ENCODE results near the gene SLC25A33.
A peak's percentile ranks its signal among the peaks of the same experiment; 100 is the strongest.

SLC25A33 gene

DNA sequence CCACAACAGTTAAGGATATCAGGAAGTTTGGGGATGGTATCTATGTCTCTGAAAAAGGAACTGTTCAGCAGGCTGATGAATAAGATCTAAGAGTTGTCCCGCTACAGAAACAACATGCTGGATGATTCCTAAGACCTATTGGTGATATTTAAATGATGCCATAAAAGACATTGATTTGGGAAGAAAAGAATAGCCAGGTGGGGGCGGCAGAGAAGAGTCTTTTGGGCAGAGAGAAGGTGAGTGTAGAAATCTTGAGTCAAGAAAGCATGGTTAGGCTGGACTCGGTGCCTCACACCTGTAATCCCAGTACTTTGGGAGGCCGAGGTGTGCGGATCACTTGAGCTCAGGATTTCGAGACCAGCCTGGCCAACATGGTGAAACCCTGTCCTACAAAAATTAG is 37.6 kb downstream of the SLC25A33 start:
- Mint-ChIP-seq H3K36me3 (ENCODE audit: insufficient read depth) (peaks cover 12% of the 10 kb centered on the region), H3K4me1 (no peaks in the 10 kb centered on the region), H3K4me3 (no peak overlapping the region), H3K27me3 (no peaks in the 10 kb centered on the region), H3K9me3 (no peaks in the 10 kb centered on the region), H3K27ac (ENCODE audit: low read depth) (no peak overlapping the region)
- DNase-seq (ENCODE audit: low spot score in 2 of 2): no peak
- no peak for ATAC-seq (replicated peaks; ENCODE audit: extremely low read depth, poor library complexity, severe bottlenecking)

DNA sequence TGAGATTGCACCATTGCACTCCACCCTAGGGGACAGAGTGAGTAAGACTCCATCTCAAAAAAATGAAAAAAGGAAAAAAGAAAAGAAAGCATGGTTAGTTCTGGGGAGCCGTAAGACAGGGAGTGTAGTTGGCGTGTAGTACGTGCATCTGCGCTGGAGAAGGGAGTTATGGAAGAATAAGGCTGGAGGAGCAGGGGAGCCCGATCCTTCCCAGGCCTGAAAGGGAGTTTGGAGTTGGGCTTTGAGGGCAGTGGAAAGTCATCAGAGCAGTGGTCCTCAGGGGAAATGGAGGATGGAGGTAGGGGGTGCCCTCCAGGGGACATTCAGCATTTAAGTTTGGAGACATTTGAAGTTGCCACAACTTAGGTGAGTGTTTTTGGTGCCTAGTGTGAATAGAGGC is 38.2 kb downstream of the SLC25A33 start:
- no peak overlapping the region for H3K4me3 Mint-ChIP-seq
- no peak for DNase-seq (ENCODE audit: low spot score in 2 of 2)
- no peak for ATAC-seq (replicated peaks; ENCODE audit: extremely low read depth, poor library complexity, severe bottlenecking)
- H3K27ac Mint-ChIP-seq (ENCODE audit: low read depth): no peak overlapping the region
- H3K27me3 Mint-ChIP-seq: no peaks in the 10 kb centered on the region
- H3K9me3 Mint-ChIP-seq: no peaks in the 10 kb centered on the region
- H3K4me1 Mint-ChIP-seq: no peaks in the 10 kb centered on the region
- peaks cover 13% of the 10 kb centered on the region for H3K36me3 Mint-ChIP-seq (ENCODE audit: insufficient read depth)

DNA sequence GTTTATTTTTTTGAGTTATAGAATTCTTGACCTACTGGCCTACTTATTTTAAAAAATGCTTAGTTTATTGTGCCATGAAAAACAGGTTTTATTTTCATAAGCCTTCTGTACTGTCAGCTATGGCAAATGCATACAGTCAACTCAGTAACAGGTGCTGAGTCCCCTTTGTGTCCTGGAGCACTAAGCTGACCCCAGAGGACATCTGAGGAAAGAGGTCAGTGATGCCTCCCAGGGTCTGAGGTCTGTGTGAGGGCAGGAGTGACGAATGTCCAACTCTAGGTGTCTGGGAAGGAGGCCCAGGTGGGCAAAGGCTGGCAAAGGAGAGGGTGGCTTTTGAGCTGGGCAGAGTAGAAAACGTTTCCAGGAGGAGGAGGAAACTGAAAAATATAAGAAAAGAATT is 41.7 kb downstream of the SLC25A33 start:
- H3K27ac Mint-ChIP-seq (ENCODE audit: low read depth): no peak overlapping the region
- H3K4me3 Mint-ChIP-seq: no peak overlapping the region
- peaks cover 13% of the 10 kb centered on the region for H3K36me3 Mint-ChIP-seq (ENCODE audit: insufficient read depth)

DNA sequence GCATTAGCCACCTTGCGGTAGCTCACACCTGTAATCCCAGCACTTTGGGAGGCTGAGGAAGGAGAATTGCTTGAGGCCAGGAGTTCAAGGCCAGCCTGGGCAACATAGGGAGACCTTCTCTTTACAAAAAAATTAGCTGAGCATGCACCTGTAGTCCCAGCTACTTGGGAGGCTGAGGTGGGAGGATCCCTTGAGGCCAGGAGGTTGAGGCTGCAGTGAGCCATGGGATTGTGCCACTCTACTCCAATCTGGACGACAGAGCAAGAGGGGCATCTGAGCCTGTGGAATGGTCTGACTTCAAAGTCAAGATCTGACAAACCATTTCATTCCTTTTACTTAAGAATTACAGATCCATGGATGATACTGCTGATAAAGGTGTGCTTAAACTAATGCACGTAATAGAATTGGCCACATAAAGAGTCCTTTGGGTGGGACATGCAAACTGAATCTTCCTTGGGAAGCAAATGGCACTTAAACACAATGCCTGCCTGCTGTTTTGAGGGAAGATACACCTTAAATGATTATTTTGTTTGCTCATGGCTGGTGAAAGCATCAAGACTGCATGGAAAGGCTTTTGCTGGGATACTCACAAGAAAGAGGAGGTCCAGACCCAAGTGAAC is 47.0 kb downstream of the SLC25A33 start:
- Mint-ChIP-seq H3K27me3 (no peaks in the 10 kb centered on the region), H3K4me1 (peaks cover 20% of the 10 kb centered on the region), H3K27ac (ENCODE audit: low read depth) (no peak overlapping the region), H3K36me3 (ENCODE audit: insufficient read depth) (peaks cover 13% of the 10 kb centered on the region), H3K9me3 (no peaks in the 10 kb centered on the region), H3K4me3 (no peak overlapping the region)
- ATAC-seq (replicated peaks; ENCODE audit: extremely low read depth, poor library complexity, severe bottlenecking) (no peak), DNase-seq (ENCODE audit: low spot score in 2 of 2) (no peak)

More for the DNA sequence above, 41.7 kb downstream of the SLC25A33 start:
- no peak for ATAC-seq (replicated peaks; ENCODE audit: extremely low read depth, poor library complexity, severe bottlenecking)
- DNase-seq (ENCODE audit: low spot score in 2 of 2): no peak
- Mint-ChIP-seq H3K4me1 (no peaks in the 10 kb centered on the region), H3K9me3 (no peaks in the 10 kb centered on the region), H3K27me3 (no peaks in the 10 kb centered on the region)

DNA sequence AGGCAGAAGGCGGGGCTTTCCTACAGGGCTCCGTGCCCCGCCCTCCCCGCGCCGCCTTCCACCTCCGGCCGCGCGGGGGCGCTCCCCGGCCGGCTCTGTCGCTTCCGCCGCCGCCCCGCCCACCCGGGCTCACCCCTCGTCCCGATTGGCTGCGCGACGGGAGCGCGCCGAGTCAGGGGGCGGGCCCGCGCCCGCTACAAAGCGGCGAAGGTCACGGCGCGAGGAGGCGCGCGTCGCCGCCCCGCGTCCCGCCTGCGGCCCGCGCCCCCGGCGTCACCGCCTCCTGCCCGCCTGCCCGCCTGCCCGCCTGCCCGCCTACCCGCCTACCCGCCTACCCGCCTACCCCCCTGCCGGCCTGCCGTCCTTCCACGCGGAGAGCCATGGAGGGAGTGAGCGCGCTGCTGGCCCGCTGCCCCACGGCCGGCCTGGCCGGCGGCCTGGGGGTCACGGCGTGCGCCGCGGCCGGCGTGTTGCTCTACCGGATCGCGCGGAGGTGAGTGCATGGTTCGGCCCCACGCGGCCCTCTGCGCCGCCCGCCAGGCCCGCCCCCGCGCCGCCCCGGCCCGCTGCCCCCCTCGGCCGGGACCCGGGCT is 49.4 kb downstream of the SLC25A33 start, which contains the start of gene TMEM201:
Gene TMEM201, plus strand, starts transcription at position 361 of the 593 bp plus-strand sequence. Its CDS starts 20 bp downstream, at position 381.
- peak within 1 kb of the TSS; percentile 49 for H3K27ac Mint-ChIP-seq (ENCODE audit: low read depth)
- no peaks in the 10 kb centered on the region for H3K27me3 Mint-ChIP-seq
- H3K4me3 Mint-ChIP-seq: peak within 1 kb of the TSS; percentile 78
- H3K4me1 Mint-ChIP-seq: peaks cover 20% of the 10 kb centered on the region
- peak; percentile 86 to 89 for DNase-seq (ENCODE audit: low spot score in 2 of 2)
- peak; percentile 87 for ATAC-seq (replicated peaks; ENCODE audit: extremely low read depth, poor library complexity, severe bottlenecking)
- H3K9me3 Mint-ChIP-seq: no peaks in the 10 kb centered on the region
- H3K36me3 Mint-ChIP-seq (ENCODE audit: insufficient read depth): peaks cover 7% of the 10 kb centered on the region

DNA sequence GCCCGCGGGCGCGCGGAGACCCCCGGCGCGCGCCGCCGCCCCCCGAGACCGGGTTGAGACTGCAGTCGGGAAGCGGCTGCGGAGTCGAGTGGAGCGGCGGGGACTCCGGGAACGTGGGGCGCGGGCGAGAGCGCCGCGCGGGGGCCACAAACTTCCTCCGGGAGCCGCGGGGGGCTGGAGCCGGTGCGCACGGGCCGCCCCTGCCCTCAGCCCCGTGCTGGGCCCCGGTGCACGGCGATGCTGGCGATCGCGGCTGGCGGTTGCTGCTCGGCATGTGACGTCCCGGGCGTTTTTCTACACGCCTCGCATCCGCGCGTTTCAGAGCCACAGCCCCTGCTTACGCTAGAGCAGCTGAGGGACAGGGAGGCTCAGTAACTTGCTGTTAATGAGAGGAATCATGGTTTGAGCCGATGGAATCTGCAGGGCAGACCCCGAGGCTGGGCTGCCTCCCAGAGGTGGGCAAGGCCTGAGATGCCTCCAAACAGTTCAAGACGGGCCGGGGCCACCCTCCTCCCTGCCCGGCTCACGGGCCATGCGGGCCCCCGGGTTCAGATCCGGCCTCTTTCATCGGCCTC is 50.0 kb downstream of the SLC25A33 start:
- DNase-seq (ENCODE audit: low spot score in 2 of 2) (no peak), ATAC-seq (replicated peaks; ENCODE audit: extremely low read depth, poor library complexity, severe bottlenecking) (peak; percentile 48)
- Mint-ChIP-seq H3K4me1 (peaks cover 20% of the 10 kb centered on the region), H3K27ac (ENCODE audit: low read depth) (peak overlapping the region; percentile 49), H3K9me3 (no peaks in the 10 kb centered on the region), H3K27me3 (no peaks in the 10 kb centered on the region), H3K36me3 (ENCODE audit: insufficient read depth) (peaks cover 7% of the 10 kb centered on the region), H3K4me3 (peak overlapping the region; percentile 78)

DNA sequence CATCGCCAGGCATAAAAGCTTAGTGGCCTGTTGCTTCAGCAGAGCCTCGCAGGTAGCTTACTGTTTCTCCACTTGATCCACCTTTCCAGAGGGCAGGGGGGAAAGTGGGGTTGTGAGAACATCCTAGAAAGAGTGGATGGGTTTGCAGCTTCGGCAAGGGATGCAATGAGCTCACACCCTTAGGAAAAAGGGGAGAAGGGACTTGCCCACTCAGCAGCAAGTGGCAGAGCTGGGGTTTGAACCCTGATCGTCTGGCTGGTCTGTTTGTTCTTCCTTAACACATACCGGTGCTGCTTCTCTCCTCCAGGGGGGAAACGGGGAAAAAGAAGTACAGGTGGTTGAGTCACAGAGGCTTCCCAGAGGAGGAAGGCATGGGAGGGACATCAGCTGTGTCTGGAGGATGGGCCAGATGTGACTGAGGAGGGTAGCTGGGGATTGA is 50.5 kb downstream of the SLC25A33 start:
- Mint-ChIP-seq H3K9me3 (no peaks in the 10 kb centered on the region), H3K27me3 (no peaks in the 10 kb centered on the region), H3K4me1 (peaks cover 20% of the 10 kb centered on the region), H3K4me3 (peak overlapping the region; percentile 78), H3K36me3 (ENCODE audit: insufficient read depth) (peaks cover 7% of the 10 kb centered on the region), H3K27ac (ENCODE audit: low read depth) (peak overlapping the region; percentile 49)
- DNase-seq (ENCODE audit: low spot score in 2 of 2): no peak
- ATAC-seq (replicated peaks; ENCODE audit: extremely low read depth, poor library complexity, severe bottlenecking): no peak

DNA sequence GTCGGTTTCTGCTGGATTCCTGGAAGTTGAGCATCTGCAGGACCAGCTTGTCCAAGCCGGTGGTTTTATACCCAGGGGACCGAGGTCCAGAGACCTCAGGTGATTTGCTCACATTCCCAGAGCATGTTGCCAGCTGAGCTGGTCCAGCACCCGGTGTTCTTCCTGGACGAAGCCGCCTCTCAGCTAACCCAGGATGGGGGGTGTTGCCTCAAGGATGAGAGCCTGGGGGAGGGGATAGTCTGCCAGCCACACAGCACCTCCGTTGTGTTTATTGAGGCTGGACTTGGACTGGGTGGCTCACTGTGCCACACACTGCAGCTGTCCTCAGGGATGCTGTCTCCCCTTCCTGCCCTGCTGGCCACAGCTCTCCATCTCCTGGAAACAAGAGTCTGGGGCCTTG is 50.9 kb downstream of the SLC25A33 start:
- H3K4me3 Mint-ChIP-seq: peak overlapping the region; percentile 78
- H3K4me1 Mint-ChIP-seq: peaks cover 20% of the 10 kb centered on the region
- H3K36me3 Mint-ChIP-seq (ENCODE audit: insufficient read depth): peaks cover 7% of the 10 kb centered on the region
- ATAC-seq (replicated peaks; ENCODE audit: extremely low read depth, poor library complexity, severe bottlenecking): no peak
- H3K27ac Mint-ChIP-seq (ENCODE audit: low read depth): peak overlapping the region; percentile 49
- no peaks in the 10 kb centered on the region for H3K9me3 Mint-ChIP-seq
- no peaks in the 10 kb centered on the region for H3K27me3 Mint-ChIP-seq
- no peak for DNase-seq (ENCODE audit: low spot score in 2 of 2)

DNA sequence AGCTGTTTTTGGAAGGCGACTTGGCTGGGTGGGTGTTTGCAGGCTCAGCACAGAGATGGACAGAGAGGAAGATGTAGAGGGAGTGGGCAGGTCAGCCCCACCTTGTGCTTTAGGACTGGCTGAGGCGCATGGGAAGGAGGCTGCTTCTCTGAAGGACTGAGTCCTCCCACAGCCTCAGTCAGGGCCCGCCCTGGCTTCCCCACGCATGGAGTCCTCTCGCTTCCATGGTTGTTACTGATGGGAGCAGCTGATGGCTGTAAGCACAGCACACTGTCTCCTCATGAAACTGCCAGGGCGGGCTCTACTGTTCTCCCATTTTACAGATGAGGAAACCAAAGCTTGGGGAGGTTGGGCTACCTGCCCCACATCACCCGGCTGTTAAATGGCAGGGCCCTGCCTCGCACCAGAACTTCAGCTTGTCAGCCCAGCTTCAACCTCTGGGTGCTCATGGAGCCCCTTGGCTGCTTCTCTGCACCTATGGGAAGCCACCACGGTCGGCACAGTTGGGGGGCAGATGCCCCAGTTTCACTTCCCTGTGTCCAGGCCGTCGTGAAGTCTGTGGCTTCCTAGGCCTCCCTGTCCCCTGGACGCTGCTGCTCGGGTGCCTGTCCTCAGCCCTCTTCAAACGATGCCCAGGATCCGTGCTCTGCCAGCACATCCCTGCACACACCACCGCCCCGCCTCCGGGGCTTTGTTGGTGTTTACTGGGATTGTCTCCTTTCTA is 51.8 kb downstream of the SLC25A33 start:
- H3K4me3 Mint-ChIP-seq: no peak overlapping the region
- ATAC-seq (replicated peaks; ENCODE audit: extremely low read depth, poor library complexity, severe bottlenecking) (no peak), DNase-seq (ENCODE audit: low spot score in 2 of 2) (no peak)
- peaks cover 20% of the 10 kb centered on the region for H3K4me1 Mint-ChIP-seq
- H3K27me3 Mint-ChIP-seq: no peaks in the 10 kb centered on the region
- peak overlapping the region; percentile 5 for H3K27ac Mint-ChIP-seq (ENCODE audit: low read depth)
- H3K36me3 Mint-ChIP-seq (ENCODE audit: insufficient read depth): peaks cover 7% of the 10 kb centered on the region
- no peaks in the 10 kb centered on the region for H3K9me3 Mint-ChIP-seq

DNA sequence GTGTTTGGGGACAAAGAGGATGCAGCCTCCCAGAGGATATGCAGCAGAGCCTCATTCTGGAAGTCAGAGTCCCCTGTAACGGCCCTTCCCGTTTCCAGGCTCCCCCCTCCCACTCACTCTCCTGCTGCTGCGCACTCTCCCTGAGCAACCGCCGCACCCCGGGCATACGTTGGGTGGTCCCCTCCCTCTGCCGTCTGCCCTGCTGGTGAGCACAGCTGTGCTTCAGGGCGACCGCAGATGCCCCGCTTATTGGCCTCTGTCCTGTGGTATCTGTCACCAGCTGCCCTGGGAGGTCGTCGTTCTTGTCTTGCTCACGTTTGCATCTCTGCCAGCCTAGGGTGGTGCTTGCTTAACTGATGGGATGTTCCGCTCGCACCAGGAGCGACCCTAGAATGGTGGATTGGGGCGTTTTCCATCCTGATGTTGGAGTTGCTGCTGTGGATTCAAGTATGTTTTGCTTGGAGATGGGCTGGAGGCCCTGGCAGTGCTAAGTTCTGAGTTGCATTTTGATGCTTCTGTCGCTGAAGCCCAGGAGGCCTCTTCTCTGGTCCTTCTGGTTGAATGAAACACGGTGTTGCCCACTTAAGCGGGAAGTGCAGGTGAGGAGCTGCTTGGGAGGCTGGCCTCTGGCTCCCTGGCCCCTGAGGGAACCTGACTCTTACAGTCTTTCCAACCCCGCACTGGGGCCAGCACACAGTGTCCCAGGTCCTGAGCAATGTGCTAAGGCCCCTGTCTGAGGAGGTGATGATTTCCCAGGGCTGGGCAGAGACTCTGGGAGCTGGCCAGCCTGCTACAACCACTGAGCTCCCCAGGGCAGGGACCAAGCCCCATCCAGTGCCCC is 52.6 kb downstream of the SLC25A33 start:
- no peak for DNase-seq (ENCODE audit: low spot score in 2 of 2)
- no peak for ATAC-seq (replicated peaks; ENCODE audit: extremely low read depth, poor library complexity, severe bottlenecking)
- H3K4me3 Mint-ChIP-seq: no peak overlapping the region
- no peaks in the 10 kb centered on the region for H3K9me3 Mint-ChIP-seq
- H3K36me3 Mint-ChIP-seq (ENCODE audit: insufficient read depth): peaks cover 8% of the 10 kb centered on the region
- no peaks in the 10 kb centered on the region for H3K27me3 Mint-ChIP-seq
- no peak overlapping the region for H3K27ac Mint-ChIP-seq (ENCODE audit: low read depth)
- H3K4me1 Mint-ChIP-seq: peaks cover 20% of the 10 kb centered on the region

DNA sequence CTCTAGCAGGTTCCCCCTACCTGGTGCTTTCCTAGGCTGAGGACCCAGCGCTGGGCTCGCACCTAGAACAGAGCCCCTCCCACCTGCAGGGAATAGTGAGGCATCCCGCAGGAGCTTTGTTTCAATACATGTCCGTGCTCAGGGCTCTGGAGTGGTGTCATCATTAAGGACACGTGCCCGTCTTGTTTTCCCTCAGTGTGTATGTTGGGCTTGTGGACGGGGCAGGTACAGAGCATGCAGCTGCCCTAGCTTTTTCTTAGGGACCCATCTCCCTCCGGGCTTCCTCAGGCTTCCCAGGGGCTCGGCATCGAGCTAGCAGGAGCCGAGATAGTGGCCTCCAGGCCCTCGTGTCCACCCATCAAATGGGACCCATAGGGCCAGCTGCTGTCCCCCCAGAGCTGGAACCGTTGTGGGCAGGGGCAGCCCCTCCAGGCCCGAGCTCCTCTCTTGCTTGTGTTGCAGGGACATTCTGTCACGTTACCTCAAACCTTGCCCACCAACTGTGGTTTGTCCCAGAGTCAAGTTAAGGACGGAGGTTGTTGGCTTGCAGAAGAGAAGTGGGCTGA is 53.3 kb downstream of the SLC25A33 start:
- DNase-seq (ENCODE audit: low spot score in 2 of 2) (no peak), ATAC-seq (replicated peaks; ENCODE audit: extremely low read depth, poor library complexity, severe bottlenecking) (no peak)
- H3K4me1 Mint-ChIP-seq: peaks cover 20% of the 10 kb centered on the region
- H3K4me3 Mint-ChIP-seq: no peak overlapping the region
- H3K9me3 Mint-ChIP-seq: no peaks in the 10 kb centered on the region
- no peak overlapping the region for H3K27ac Mint-ChIP-seq (ENCODE audit: low read depth)
- H3K36me3 Mint-ChIP-seq (ENCODE audit: insufficient read depth): peaks cover 8% of the 10 kb centered on the region
- no peaks in the 10 kb centered on the region for H3K27me3 Mint-ChIP-seq

DNA sequence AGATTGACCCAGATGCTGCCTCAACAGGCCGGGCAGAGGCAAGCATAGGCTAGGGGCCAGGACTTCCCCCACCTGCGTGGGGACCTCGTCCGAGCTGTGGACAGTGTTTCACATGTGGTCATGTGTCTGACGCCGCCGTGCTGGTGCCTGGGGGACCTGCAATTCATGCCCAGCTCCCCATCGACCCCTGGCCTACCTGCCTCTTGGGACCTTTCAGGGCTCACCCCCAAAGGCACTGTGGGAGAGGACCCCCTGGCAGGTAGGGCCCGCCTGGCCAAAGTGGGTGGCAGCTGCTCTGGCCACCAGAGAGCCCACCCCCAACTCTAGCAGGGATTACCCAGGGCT is 53.9 kb downstream of the SLC25A33 start:
- H3K27me3 Mint-ChIP-seq: no peaks in the 10 kb centered on the region
- H3K4me3 Mint-ChIP-seq: no peak overlapping the region
- peaks cover 8% of the 10 kb centered on the region for H3K36me3 Mint-ChIP-seq (ENCODE audit: insufficient read depth)
- H3K27ac Mint-ChIP-seq (ENCODE audit: low read depth): peak overlapping the region; percentile 79
- H3K4me1 Mint-ChIP-seq: peaks cover 16% of the 10 kb centered on the region
- H3K9me3 Mint-ChIP-seq: no peaks in the 10 kb centered on the region
- ATAC-seq (replicated peaks; ENCODE audit: extremely low read depth, poor library complexity, severe bottlenecking) (no peak), DNase-seq (ENCODE audit: low spot score in 2 of 2) (no peak)
